8988T (cell line): Measurements from ENCODE around the gene MEIS3.
"Not testable (repeated sequence)": the region's sequence is repeated elsewhere in the genome, so short reads cannot be mapped to it uniquely, and the experiment has no call there.

Source experiments
- DNase-seq: peaks from one replicate; pipeline ENCODE4 v3.0.0; 2011

Gene MEIS3

DNA sequence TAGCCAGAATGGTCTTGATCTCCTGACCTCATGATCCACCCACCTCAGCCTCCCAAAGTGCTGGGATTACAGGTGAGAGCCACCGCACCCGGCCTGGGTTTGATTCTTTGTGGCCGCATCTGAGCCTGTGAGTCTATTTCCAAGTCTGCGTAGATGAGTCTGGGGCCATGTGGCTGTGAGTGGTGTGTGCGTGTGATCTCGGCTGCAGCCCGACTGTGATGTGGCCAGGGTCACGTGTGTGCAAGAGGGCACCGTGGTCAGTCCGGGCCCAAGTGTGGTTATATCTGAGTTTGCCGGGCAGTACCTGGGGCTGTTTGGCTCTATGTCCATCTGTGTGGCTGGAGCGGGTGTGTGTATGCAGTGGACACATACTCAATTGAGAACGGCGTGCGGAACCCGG, 5.4 kb downstream of the MEIS3 start:
- no peak for DNase-seq

DNA sequence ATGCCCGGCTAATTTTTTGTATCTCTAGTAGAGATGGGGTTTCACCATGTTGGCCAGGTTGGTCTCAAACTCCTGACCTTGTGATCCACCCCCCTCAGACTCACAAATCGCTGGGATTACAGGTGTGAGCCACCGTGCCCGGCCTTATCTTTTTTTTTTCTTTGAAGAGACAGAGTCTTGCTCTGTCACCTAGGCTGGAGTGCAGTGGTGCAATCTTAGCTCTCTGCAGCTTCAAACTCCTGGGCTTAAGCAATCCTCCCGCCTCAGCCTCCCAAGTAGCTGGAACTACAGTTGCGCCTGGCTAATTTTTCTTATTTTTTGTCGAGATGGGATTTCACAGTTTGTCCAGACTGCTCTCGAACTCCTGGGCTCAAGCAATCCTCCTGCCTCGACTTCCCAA, 7.6 kb downstream of the MEIS3 start:
- not testable (repeated sequence) for DNase-seq

DNA sequence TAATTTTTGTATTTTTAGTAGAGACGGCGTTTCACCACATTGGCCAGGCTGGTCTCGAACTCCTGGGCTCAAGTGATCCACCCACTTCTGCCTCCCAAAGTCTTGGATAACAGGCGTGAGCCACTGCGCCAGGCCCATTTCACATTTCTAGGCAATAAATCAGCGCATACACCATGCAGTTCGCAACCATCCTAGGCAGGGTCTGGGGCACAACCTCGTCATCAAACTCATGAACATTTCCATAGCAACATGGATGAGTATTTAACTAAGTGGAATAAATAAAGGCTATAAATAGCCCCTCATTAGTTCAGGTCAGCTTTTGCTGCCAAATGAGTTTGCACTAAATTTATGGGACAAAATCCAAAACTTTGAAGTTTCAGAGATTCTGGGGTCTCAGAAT, 8.2 kb downstream of the MEIS3 start:
- DNase-seq = no peak

DNA sequence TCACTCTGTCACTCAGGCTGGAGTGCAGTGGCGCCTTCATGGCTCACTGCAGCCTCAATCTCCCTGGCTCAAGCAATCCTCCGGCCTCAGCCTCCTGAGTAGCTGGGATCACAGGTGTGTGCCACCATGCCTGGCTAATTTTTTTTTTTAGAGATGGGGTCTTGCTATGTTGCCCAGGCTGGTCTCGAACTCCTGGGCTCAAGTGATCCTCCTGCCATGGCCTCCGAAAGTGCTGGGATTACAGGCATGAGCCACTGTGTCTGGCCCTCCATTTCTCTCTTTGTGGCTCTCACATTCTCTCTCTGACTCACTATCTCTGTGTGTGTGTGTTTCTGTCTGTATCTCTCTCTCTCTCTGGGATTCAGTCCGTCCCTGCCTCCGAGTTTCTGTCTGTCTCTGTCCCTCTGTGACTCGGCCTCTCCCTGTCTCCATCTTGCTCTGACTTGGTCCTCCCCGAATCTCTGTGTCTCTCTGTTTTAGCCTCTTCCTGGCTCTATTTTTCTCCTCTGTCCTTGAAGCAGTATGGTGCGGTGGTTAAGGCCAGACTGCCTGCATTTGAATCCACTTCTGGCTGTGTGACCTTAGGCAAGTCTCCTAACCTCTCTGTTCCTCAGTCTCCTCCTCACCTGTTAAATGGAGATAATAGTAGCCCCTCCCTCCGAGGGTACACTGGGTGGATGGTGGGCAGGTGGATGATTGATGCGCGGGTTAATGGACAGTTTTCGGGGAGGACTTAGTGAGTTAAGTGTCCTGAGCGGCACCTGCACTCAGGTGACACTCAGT, 11.0 kb downstream of the MEIS3 start:
- DNase-seq = no peak

DNA sequence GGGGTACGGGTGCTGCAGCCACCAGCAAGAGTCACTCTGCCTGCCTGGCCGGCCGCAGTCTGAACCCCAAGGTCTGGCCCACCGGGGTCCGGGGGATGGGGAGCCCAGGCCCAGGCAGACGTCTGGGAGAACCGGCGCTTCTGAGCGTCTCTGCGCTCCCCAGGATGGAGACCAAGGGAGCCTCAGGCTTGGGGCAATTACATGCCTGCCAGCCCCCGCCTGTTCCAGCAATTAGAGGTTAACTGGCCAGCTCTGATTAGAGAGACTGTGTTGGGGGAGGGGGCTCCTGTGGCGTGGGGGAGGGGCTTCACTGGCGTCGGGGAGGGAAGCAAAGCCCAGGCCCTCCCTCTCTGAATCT, 11.9 kb downstream of the MEIS3 start:
- no peak for DNase-seq

DNA sequence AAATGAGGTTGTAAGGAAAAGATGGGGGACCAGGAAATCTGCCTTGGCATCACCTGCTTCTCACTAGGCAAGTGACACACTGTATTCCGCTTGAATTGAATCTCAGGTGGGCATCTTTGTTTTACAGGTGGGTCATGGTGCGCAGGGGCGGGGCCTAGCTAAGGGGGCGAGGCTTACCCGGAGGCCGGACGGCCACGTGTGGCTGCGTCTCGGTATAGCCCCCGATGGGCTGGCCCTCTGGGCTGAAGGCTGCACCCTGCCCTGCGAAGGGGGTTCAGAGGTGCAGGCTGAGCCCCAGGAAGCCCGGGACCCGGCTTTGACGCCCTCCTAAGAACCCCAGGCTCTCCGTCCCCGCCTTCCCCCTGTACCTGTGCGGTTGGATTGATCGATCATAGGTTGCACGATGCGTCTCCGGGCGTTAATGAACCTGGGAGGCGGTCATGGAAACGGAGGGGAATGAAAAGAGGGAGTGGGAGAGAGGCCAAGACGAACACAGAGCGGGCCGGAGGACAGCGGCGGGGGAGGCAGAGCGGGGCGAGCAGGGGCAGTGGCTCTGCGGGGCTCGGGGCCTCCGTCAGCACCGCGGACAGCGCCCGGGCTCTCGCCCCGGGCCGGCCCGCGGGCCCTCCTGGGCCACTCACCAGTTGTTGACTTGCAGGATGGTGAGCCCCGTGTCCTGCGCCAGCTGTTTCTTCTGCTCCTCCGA, 12.5 kb downstream of the MEIS3 start:
- no peak for DNase-seq

DNA sequence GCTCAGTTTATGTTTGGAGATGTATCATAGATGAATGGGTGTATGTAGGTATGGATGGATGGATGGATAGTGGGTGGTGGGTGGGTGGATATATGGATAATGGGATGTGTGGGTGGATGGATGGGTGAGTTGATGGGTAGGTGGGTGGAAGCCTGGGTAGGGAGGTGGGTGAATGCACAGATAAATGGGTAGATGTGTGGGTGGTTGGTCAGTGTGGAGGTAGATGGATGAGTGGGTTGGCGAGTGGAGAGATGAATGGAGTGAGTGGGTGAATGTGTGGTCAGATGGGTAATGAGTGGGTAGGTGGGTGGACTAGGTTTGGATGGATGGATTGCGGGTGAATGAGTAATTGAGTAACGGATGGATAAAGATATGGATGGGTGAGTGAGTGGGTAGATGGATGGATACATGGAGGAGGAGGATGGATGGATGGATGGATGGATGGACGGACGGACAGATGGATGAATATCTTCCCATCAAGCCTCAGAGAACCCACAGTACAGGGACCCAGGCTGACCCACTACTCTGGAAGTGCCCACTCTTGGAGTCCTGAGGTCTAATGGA, 13.4 kb downstream of the MEIS3 start:
- DNase-seq = no peak

DNA sequence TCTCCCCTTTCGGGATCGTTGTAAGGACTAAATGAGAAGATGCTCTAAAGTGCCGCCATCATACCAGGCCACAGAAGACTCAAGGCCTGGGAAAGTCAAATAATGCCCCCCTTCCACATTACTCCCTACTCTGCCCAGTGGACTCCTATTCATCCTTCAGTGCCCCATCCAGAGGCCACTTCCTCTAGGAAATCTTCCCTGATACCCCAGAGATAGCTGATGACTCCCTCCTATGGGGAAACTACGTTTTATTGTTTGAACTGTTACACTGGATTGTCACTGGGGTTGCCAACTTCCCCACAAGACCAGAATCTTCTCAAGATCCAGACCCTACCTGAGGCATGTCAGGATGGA, 14.2 kb downstream of the MEIS3 start:
- DNase-seq = no peak

DNA sequence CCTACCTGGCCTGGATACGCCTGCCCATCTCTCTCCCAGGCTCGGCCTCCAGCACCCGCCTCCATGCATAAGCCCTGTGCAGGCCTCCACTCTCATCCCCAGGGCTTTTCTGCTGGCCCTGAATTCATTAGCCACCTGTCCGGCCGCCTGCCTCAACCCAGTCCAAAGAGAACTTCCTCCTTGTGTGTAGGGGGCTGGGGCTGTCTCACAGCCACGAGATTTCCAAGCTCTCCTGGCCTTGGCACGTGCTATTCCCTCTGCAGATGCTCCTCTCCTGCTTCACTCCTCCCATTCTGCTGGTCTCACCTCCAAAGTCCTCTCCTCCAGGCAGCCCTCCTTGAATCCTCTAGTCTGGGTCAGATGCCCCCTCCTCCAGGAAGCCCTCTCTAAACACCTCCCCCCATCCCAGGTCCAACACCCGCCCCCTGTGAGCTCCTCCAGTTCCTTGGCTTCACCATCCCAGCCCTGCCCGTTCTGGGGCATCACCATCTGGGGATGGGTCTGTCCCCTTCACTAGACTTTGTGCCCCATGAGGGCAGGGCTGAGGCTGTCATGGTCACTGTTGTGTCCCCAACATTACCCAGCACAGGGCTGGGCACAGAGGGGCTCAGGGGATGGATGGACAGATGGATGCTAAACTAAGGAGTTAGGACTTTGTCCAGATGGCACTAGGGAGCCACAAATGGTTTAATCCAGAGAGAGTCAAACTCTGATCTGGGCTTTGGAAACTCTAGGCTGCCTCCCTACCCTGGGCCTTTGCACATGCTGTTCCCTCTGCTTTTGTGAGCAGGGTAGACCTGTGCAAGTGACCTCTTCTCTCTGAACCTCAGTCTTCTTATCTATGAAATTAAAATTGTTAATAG, 14.8 kb downstream of the MEIS3 start:
- DNase-seq = no peak

DNA sequence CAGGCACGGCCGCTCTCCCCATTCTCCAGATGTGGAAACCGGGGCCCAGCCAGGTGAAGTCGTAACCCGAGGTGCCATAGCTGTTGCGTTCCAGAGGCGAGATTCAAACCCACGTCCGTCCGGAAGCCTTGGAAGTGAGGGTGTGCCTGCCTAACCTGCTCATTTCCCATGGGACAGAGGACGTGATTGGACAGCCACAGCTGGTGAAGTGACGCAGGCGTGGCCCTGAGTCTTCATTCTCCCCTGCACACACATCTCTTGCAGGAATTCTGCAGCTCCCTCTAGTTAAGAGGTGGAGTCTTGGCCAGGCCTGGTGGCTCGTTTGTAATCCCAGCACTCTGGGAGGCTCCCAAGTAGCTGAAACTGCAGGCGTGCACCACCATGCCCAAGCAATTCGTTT, 16.8 kb downstream of the MEIS3 start:
- DNase-seq = no peak

DNA sequence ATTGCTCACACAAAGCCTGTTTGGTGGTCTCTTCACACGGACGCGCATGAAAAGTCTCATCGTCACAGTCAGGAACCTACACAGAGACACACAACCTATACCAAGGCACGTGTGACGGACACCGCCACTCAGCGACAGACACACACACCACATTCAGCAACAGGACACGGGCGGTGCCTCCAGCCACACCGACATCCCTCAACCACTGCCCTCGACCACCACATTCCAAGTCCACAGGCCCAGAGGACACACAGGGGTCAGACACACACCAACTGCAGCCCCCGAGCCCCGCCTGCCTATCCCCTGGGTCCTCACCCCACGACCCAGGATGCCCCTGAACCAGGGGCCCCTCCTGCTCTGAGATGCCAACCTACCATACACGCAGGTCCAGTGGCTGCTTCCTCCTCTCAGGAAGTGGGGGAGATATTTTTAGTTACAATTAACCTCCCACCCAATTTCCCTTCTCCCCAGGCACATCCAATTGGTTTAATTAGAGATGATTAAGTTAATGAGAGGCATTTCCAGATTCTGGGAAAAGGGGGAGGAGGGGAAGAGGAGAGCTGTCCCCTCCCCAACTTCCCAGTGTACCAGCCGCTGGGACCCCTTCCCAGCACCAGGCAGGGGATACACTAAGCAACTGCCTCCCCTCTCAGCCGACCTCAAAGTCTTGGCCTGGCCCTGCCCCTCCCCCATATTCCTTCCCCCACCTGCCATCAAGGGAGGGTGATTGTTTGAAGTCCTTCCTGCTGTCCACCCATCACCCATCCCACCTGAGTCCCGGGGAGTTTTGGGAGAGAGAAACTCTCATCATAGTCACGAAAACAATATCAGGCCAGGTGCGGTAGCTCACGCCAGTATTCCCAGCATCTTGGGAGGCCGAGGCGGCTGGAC, 20.4 kb downstream of the MEIS3 start:
- no peak for DNase-seq

DNA sequence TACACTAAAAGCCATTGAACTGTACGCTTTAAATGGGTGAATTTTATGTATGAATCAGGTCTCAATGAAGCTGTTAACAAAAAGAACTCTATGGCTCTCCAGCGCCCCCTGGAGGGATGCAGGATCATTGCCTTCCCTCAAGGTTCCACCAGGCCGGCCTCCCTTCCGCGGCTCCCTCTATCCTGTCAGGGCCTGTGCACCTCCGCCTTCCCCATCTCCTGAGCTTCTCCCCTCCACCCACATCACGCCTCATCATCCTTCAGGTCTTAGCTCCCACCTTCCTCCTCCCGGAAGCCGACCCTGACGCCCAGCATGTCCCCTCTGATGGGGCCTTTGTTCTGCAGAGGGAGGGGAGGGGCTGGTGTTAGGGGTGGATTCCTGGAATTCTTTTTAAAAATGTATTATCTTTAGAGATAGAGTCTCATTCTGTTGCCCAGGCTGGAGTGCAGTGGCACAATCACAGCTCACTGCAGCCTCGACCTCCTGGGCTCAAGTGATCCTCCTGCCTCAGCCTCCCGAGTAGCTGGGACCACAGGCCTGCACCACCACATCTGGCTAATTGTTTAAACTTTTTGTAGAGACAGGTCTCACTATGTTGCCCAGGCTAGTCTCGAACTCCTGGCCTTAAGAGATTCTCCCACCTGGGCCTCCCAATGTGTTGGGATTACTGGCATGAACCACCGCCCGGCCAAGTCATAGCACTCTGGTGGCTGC, 27.7 kb downstream of the MEIS3 start:
- no peak for DNase-seq

DNA sequence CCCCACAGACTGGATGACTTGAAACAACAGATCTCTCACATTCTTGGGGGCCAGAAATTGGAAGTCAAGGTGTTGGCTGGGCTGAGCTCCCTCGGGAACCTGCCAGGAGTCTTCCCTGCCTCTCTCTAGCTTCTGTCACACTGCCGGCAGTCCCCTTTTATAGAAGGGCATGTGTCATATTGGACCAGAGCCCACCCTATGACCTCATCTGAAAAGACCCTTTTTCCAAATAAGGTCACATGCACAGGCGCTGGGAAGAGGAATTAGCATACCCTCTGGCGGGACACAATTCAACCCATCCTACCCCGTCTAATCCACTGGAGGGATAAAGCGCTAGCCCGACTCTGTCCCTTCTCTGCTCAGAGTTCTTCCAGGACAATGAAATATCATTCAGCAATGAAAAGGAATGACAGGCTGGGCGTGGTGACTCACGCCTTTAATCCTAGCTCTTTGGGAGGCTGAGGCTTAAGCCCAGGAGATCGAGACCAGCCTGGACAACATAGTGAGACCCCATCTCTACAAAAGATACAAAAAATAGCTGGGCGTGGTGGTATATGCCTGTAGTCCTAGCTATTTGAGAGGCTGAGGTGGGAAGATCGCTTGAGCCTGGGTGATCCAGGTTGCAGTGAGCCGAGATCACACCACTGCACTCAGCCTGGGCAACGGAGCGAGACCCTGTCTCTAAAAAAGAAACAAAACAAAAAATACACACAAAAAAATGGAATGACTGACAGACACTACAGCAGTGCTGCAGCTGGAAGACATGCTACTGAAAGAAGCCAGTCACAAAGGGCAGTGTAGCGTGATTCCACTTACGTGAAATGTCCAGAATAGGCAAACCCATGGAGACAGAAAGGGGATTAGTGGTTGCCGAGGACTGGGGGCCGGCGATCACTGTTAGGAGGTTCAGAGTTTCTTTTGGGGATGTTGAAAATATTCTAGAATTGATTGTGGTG, 28.5 kb downstream of the MEIS3 start:
- no peak for DNase-seq

DNA sequence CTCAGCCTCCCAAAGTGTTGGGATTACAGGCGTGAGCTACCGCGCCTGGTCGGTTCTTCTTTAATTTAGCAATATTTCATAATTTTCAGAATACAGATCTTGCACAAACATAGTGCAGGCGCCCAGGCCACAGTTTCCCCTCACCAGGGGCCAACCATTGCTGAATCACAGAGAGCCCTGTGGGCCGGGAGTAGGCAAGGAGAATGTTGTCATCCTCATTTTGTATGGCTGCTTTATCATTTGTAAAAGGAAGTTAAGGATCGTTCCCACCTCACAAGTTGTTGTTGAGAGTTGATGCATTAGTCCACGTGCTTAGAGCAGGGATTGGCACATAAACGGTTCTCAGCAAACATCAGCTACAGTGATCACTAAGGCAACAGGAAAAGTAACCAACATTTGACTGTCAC, 30.2 kb downstream of the MEIS3 start:
- DNase-seq = no peak

DNA sequence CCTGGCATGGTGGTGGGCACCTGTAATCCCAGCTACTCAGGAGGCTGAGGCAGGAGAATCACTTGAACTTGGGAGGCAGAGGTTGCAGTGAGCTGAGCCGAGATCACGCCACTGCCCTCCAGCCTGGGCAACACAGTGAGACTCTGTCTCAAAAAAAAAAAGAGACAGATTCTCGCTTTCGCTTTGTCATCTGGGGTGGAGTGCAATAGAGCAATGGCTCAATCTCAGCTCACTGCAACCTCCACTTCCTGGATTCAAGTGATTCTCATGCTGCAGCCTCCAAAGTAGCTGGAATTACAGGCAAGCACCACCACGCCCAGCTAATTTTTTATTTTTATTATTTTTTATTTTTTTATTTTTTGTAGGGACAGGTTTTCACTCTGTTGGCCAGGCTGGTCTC, 30.6 kb downstream of the MEIS3 start:
- DNase-seq = not testable (repeated sequence)

DNA sequence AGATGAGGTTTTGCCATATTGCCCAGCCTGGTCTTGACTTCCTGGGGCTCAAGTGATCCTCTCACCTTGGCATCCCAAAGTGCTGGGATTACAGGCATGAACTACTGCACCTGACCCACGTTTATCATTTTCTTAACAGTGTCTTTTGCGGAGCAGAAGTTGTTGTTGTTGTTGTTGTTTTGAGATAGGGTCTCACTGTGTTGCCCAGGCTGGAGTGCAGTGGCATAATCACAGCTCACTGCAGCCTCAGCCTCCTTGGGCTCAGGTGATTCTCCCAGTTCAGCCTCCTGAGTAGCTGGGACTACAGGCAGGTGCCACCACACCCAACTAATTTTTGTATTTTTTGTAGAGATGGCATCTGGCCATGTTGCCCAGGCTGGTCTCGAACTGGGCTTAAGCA, 31.7 kb downstream of the MEIS3 start:
- DNase-seq = not testable (repeated sequence)

DNA sequence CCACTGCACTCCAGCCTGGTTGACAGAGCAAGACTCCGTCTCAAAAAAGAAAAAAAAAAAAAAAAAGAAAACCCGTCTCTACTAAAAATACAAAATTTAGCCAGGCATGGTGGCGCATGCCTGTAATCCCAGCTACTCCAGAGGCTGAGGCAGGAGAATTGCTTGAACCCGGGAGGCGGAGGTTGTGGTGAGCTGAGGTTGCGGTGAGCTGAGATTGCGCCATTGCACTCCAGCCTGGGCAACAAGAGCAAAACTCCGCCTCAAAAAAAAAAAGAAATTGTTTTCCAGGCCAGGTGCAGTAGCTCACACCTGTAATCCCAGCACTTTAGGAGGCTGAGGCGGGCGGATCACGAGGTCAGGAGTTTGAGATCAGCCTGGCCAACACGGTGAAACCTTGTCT, 32.7 kb downstream of the MEIS3 start:
- DNase-seq = not testable (repeated sequence)

DNA sequence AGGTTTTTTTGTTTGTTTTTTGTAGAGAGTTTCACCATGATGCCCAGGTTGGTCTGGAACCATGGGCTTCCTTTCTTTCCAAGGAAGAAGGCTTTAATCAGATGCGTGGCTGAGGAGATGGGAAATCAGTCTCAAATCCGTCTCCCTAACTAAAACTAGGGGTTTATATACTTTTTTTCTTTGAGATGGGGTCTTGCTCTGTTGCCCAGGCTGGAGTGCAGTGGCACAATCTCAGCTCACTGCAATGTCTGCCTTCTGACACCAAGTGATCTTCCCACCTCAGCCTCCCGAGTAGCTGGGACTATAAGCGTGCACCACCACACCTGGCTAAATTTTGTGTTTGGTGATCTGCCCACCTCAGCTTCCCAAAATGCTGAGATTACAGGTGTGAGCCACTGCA, 34.8 kb downstream of the MEIS3 start:
- not testable (repeated sequence) for DNase-seq

DNA sequence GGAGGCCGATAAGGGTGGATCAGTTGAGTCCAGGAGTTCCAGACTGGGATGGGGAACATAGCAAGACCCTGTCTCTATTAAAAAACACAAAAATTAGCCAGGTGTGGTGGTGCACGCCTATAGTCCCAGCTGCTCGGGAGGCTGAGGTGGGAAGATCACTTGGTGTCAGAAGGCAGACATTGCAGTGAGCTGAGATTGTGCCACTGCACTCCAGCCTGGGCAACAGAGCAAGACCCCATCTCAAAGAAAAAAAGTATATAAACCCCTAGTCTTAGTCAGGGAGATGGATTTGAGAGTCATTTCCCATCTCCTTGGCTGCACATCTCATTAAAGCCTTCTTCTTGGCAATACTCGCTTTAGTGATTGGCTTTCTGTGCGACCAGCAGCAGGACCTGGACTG, 35.4 kb downstream of the MEIS3 start:
- DNase-seq = not testable (repeated sequence)

DNA sequence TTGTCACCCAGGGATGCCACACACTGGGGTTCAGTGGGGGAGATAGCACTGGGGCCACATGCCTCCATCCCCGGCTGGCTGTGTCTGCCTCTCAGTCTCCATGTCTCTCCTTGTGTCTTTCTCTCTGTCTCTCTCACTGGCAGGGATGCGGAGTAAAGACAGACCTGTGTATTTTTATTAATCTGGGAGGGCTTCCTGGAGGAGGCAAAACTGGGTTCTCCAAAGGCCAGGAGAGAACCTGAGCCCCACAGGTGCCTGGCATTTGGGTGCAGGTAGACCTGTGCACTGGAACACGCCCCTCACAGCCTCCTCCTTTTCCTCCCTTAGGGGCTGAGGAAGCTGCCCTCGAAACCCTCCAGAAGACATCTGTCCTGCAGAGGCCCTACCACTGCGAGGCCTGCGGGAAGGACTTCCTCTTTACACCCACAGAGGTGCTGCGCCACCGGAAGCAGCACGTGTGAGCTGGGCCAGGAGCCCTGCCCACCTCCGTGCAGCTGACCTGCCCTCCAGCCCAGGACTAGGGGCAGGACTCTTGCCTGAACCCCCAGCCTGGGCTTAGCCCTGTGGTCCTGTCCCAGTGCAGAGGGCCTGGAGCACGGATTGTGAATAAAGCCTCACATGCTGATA, 37.6 kb downstream of the MEIS3 start:
- DNase-seq = no peak
